HCT116 (cell line): ENCODE results near the gene CAMKK2. TPM values are rescaled to one million over a fixed set of nuclear protein-coding genes. Genes with fewer than 3 reads are reported as not detected.

Experiments
- ATAC-seq: fragments of 200-7000 bp; cut with Tn5 transposase; 2 replicates; pipeline ENCODE4 v1.9.1; 2020; ENCODE audit warnings: mild to moderate bottlenecking, moderate library complexity
- BruUV-seq: library from RNA; stranded (reverse); fragments of 400-500 nt; replicated peaks from 2 replicates; lab custom pipeline; 2021; lab: Mats Ljungman, UMichigan
- CTCF ChIA-PET: fragments of 300-600 bp; sonication (Branson Sonifier 250); formaldehyde crosslinking; loops from one replicate; lab custom pipeline; 2021; ENCODE audit warnings: antibody characterized with exemption; lab: Charles Lee
- POLR2A ChIA-PET: fragments of 300-600, 350-600 bp; sonication (Branson Sonifier 250); formaldehyde crosslinking; loops from one replicate; lab custom pipeline; 2021; ENCODE audit warnings: antibody characterized with exemption; lab: Charles Lee
- RAD21 ChIA-PET, 2 experiments: fragments of 300-600 bp; sonication (Branson Sonifier 250); formaldehyde crosslinking; loops; one replicate each; lab custom pipeline; 2023; ENCODE audit warnings: low total read pairs in 2 of 2; ENCODE audit not compliant: uncharacterized antibody in 2 of 2, unreplicated experiment in 2 of 2, low non-redundant PET in 1 of 2; lab: Charles Lee
- DNase-seq: peaks from one replicate; pipeline ENCODE4 v3.0.0-alpha.2; 2010; ENCODE audit warnings: low read depth, low spot score
- H2AFZ ChIP-seq: fragments of 200-600 bp; shearing (Covaris generic), sonication (generic); 2 replicates; pipeline ENCODE4 v1.6.1; 2017; ENCODE audit warnings: low read depth, mixed run types, mixed read lengths, antibody characterized with exemption, low read length; ENCODE audit not compliant: poor library complexity, severe bottlenecking
- H3K27ac ChIP-seq: 2 replicates; pipeline ENCODE4 v1.5.1; 2012; ENCODE audit warnings: low read depth, low read length
- H3K27me3 ChIP-seq: fragments of 200-600 bp; sonication (generic); 2 replicates; pipeline ENCODE4 v1.6.1; 2016; ENCODE audit warnings: mixed run types, low read length, mixed read lengths; ENCODE audit not compliant: insufficient read depth
- H3K36me3 ChIP-seq, 2 experiments: fragments of 200-500 bp in 1 of 2; fragments of 200-600 bp in 1 of 2; sonication (Bioruptor generic) in 1 of 2; sonication (generic) in 1 of 2; 2 replicates each; pipeline versions ENCODE4 v1.5.1 to v1.6.1; 2014 to 2016; ENCODE audit warnings: low read length in 2 of 2, inconsistent platforms in 1 of 2, mixed read lengths in 1 of 2, mixed run types in 1 of 2; ENCODE audit not compliant: insufficient read depth in 2 of 2, control insufficient read depth in 1 of 2
- H3K4me1 ChIP-seq, 2 experiments: fragments of 200-600 bp in 1 of 2; sonication (generic) in 1 of 2; 2 replicates each; pipeline versions ENCODE4 v1.5.1 to v1.6.1; 2012 to 2017; ENCODE audit warnings: low read length in 2 of 2, inconsistent platforms in 1 of 2, mild to moderate bottlenecking in 1 of 2, mixed read lengths in 1 of 2, mixed run types in 1 of 2, moderate library complexity in 1 of 2; ENCODE audit not compliant: insufficient read depth in 2 of 2, control insufficient read depth in 1 of 2
- H3K4me2 ChIP-seq: fragments of 200-600 bp; sonication (generic); 2 replicates; pipeline ENCODE4 v1.6.1; 2017; ENCODE audit warnings: mixed run types, low read length, mixed read lengths
- H3K4me3 ChIP-seq, 2 experiments: fragments of 200-600 bp in 1 of 2; sonication (generic) in 1 of 2; replicated peaks in 1 of 2; 2 replicates each; pipeline ENCODE4 v1.5.1; 2011 to 2016; ENCODE audit warnings: low read length in 2 of 2, control low read depth in 1 of 2, low read depth in 1 of 2, mild to moderate bottlenecking in 1 of 2, mixed read lengths in 1 of 2, mixed run types in 1 of 2
- H3K79me2 ChIP-seq: fragments of 200-600 bp; sonication (generic); 2 replicates; pipeline ENCODE4 v1.6.1; 2017; ENCODE audit warnings: mild to moderate bottlenecking, mixed run types, low read length, moderate library complexity, mixed read lengths; ENCODE audit not compliant: insufficient read depth
- H3K9ac ChIP-seq: fragments of 200-600 bp; sonication (generic); 2 replicates; pipeline ENCODE4 v1.6.1; 2016; ENCODE audit warnings: low read length, mixed read lengths
- H3K9me2 ChIP-seq: fragments of 200-600 bp; sonication (generic), shearing (Covaris generic); 2 replicates; pipeline ENCODE4 v1.6.1; 2017; ENCODE audit warnings: mixed run types, mild to moderate bottlenecking, moderate library complexity; ENCODE audit not compliant: insufficient read depth
- H3K9me3 ChIP-seq, 2 experiments: fragments of 200-500 bp in 1 of 2; fragments of 200-600 bp in 1 of 2; sonication (Bioruptor generic) in 1 of 2; sonication (generic) in 1 of 2; 2 replicates each; pipeline ENCODE4 v1.6.1; 2014 to 2017; ENCODE audit warnings: low read length in 2 of 2, mixed read lengths in 2 of 2, inconsistent platforms in 1 of 2, low read depth in 1 of 2, mild to moderate bottlenecking in 1 of 2, mixed run types in 1 of 2, moderate library complexity in 1 of 2; ENCODE audit not compliant: control insufficient read depth in 1 of 2, insufficient read depth in 1 of 2
- H4K20me1 ChIP-seq: fragments of 200-600 bp; sonication (generic), shearing (Covaris generic); 2 replicates; pipeline ENCODE4 v1.6.1; 2017; ENCODE audit warnings: mixed run types, mild to moderate bottlenecking, moderate library complexity; ENCODE audit not compliant: insufficient read depth
- ATF3 ChIP-seq: IDR thresholded peaks from 2 replicates; pipeline ENCODE4 v1.6.1; 2012
- CTCF ChIP-seq, 3 experiments: fragments of 200-600 bp in 1 of 3; sonication (generic) in 1 of 3; IDR thresholded peaks in 2 of 3; conservative IDR thresholded peaks in 1 of 3; 2 replicates each; pipeline ENCODE4 v1.5.1; 2012 to 2017; ENCODE audit warnings: low read depth in 2 of 3, low read length in 2 of 3, antibody characterized with exemption in 1 of 3, borderline replicate concordance in 1 of 3, control low read depth in 1 of 3, mild to moderate bottlenecking in 1 of 3, mixed read lengths in 1 of 3, mixed run types in 1 of 3, moderate library complexity in 1 of 3; ENCODE audit not compliant: insufficient read depth in 1 of 3
- EZH2phosphoT487 ChIP-seq: fragments of 200-600 bp; IDR thresholded peaks from 2 replicates; pipeline ENCODE4 v1.6.1; 2018; ENCODE audit warnings: antibody characterized with exemption, borderline replicate concordance
- FOSL1 ChIP-seq: IDR thresholded peaks from 2 replicates; pipeline ENCODE4 v1.6.1; 2012; ENCODE audit warnings: low read depth
- JUND ChIP-seq: IDR thresholded peaks from 2 replicates; pipeline ENCODE4 v1.6.1; 2012
- REST ChIP-seq: IDR thresholded peaks from 2 replicates; pipeline ENCODE4 v1.6.1; 2012; ENCODE audit warnings: low read depth
- TCF7L2 ChIP-seq: IDR thresholded peaks from 2 replicates; pipeline ENCODE4 v1.7.0; 2011; ENCODE audit warnings: borderline replicate concordance, inconsistent platforms; ENCODE audit not compliant: insufficient read depth, insufficient read length; ENCODE audit errors: extremely low read depth
- intact Hi-C: fragments of 100-400 bp; cut with micrococcal nuclease; formaldehyde crosslinking; loops from 2 replicates; pipeline ENCODE4 v1.10.0; 2022
- total RNA-seq: library from RNA; stranded (reverse); gene quantifications from one replicate; pipeline ENCODE4 v1.2.1, GENCODE V29; 2021; ENCODE audit not compliant: unreplicated experiment
- TF ChIP-seq, protein P1 (sequence below): IDR thresholded peaks from 2 replicates; pipeline ENCODE4 v1.6.1; 2012

CAMKK2 gene
- total RNA-seq, 1 experiment from 2014 or later = 33.8 TPM

GRCh38 chr12:121273364-121273896, 23.1 kb downstream of the CAMKK2 start:
- Histone ChIP-seq H3K36me3 (peaks cover 8 to 11% of the 10 kb centered on the region in 2 experiments; a peak in 3 of 4 replicates), H3K27me3 (no peaks in the 10 kb centered on the region), H2AFZ (no peak overlapping the region), H3K9me3 (no peaks in the 10 kb centered on the region), H3K4me3 (no peak overlapping the region), H3K9me2 (no peaks in the 10 kb centered on the region), H3K27ac (no peak overlapping the region), H3K79me2 (peaks cover 14% of the 10 kb centered on the region), H3K4me2 (no peak overlapping the region), H3K9ac (no peak overlapping the region), H4K20me1 (no peaks in the 10 kb centered on the region), H3K4me1 (peaks cover 0 to 8% of the 10 kb centered on the region in 2 experiments; a peak in 1 of 4 replicates)
- TF ChIP-seq FOSL1 (no peak), TCF7L2 (no peak), JUND (no peak), EZH2phosphoT487 (no peak), CTCF (IDR thresholded peaks at IDR 0.05 in 2 of 3, conservative IDR thresholded peaks at IDR 0.05 in 1 of 3; ENCODE audit: borderline replicate concordance in 1 of 3, insufficient read depth in 1 of 3, low read depth in 2 of 3, low read length in 2 of 3) (no peak), ATF3 (no peak), REST (no peak)
- TF ChIP-seq, protein P1, sequence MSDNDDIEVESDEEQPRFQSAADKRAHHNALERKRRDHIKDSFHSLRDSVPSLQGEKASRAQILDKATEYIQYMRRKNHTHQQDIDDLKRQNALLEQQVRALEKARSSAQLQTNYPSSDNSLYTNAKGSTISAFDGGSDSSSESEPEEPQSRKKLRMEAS = no peak
- BruUV-seq = no TSS peak
- intact Hi-C loops = no loop called here
- ATAC-seq = no peak
- CTCF ChIA-PET = no interaction called here
- RAD21 ChIA-PET = no interaction called here
- DNase-seq = no peak
- POLR2A ChIA-PET = no interaction called here
